SK-N-MC (cell line): ENCODE measurements around the gene RFXANK.
"Not testable (repeated sequence)": the region's sequence is repeated elsewhere in the genome, so short reads cannot be mapped to it uniquely, and the experiment has no call there.

ENCODE experiments used
- DNase-seq: peaks from one replicate; pipeline ENCODE4 v3.0.0-alpha.2; 2011; ENCODE audit warnings: low read depth, low spot score
- H3K27ac ChIP-seq: fragments of 200-600 bp; sonication (generic); 2 replicates; pipeline ENCODE4 v1.5.1; 2016; ENCODE audit warnings: mixed run types
- H3K36me3 ChIP-seq: fragments of 200-600 bp; sonication (generic); 2 replicates; pipeline ENCODE4 v1.6.1; 2017; ENCODE audit warnings: antibody characterized with exemption, low read length, mixed read lengths; ENCODE audit not compliant: insufficient read depth
- H3K4me3 ChIP-seq: fragments of 200-600 bp; sonication (generic); 2 replicates; pipeline ENCODE4 v1.5.1; 2016
- H3K9ac ChIP-seq: fragments of 200-600 bp; sonication (generic); 2 replicates; pipeline ENCODE4 v1.8.0; 2017; ENCODE audit warnings: mixed run types, mixed read lengths; ENCODE audit not compliant: insufficient read length
- H3K9me3 ChIP-seq: fragments of 200-600 bp; sonication (generic); 2 replicates; pipeline ENCODE4 v1.6.1; 2017; ENCODE audit warnings: low read depth, mild to moderate bottlenecking, antibody characterized with exemption, low read length, moderate library complexity, mixed read lengths
- EZH2 ChIP-seq: fragments of 200-600 bp; sonication (generic); IDR thresholded peaks from one replicate; pipeline ENCODE4 v1.6.1; 2017; ENCODE audit warnings: antibody characterized with exemption
- FOXP2 ChIP-seq: optimal IDR thresholded peaks from 2 replicates; pipeline ENCODE3; 2011; ENCODE audit warnings: mild to moderate bottlenecking, moderate library complexity; ENCODE audit not compliant: insufficient read depth; ENCODE audit errors: extremely low read length, control extremely low read depth
- POLR2AphosphoS5 ChIP-seq: IDR thresholded peaks from 2 replicates; pipeline ENCODE4 v1.6.1; 2012; ENCODE audit warnings: mild to moderate bottlenecking, low read depth, low read length, borderline replicate concordance

Gene RFXANK

DNA sequence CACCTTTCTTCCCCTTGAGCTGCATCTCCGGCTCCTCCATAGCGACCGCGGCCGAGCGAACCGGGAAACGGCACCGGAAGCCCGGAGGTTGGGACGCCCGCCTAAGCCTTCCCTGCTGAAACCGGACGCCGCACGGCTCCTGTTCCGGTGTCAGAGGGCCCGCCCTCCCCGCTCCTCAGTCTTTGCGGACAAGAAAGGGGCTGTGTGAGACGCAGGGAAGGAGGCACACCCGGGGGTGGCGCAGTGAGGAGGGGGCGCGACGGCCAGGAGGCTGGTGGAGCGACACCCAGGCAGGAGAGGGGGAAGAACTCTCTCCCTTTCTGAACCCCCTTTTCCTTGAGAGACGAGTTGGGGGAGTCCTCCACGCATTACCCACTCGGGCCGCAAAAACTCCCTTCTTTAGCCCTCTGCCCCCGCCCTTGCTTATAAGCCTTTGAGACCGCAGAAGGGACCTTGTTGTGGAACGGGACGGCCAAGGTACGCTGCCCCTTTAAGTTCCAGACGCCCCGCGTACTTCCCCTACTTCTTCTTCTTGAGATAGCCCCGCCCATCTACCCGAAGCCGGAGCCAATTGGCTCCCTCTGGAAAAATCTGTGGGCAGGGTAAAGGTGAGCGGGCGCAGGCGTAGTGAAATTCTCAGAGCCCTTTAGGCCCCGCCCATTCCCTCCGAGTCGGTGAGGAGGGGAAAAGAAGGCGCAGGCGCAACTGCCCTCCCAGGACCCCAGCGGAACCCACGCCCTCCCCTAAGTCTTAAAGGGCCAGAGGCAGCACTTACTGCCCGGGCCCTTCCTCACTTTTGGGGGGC lies at the start of gene RFXANK, which contains the start of gene BORCS8:
RFXANK (plus strand) TSS at position 181 of the 805 bp plus-strand sequence. CDS start 1,689 bp downstream, outside the sequence.
BORCS8 (minus strand) TSS at position 75 of the 805 bp plus-strand sequence; CDS start at position 40, 35 bp downstream.
- H3K4me3 ChIP-seq = peak within 1 kb of the TSS; percentile 91
- peak within 1 kb of the TSS; percentile 95 for H3K9ac ChIP-seq
- TF ChIP-seq POLR2AphosphoS5 (peak; percentile 86), FOXP2 (no peak)
- peaks cover 6% of the 10 kb centered on the region; the same call in 1 of the 2 replicates for H3K36me3 ChIP-seq
- peak; percentile 98 for DNase-seq
- peak within 1 kb of the TSS; percentile 97 for H3K27ac ChIP-seq
- no peaks in the 10 kb centered on the region for H3K9me3 ChIP-seq

GRCh38 chr19:19142347-19142746 lies 49.7 kb upstream of the RFXANK start:
- no peak overlapping the region for H3K4me3 ChIP-seq
- no peak for TF ChIP-seq POLR2AphosphoS5
- no peak for TF ChIP-seq FOXP2
- TF ChIP-seq EZH2 = no peak
- no peaks in the 10 kb centered on the region for H3K9me3 ChIP-seq
- no peak overlapping the region for H3K9ac ChIP-seq
- DNase-seq = no peak
- H3K36me3 ChIP-seq = no peaks in the 10 kb centered on the region
- no peak overlapping the region for H3K27ac ChIP-seq

- H3K36me3 ChIP-seq = no peaks in the 10 kb centered on the region
- no peaks in the 10 kb centered on the region for H3K9me3 ChIP-seq
- no peak overlapping the region for H3K9ac ChIP-seq
- no peak overlapping the region for H3K27ac ChIP-seq
- H3K4me3 ChIP-seq = no peak overlapping the region
- DNase-seq = no peak
- TF ChIP-seq EZH2 = no peak
- no peak for TF ChIP-seq FOXP2
- no peak for TF ChIP-seq POLR2AphosphoS5
These were observed 46.8 kb upstream of the RFXANK start for GRCh38 chr19:19145281-19145680.

DNA sequence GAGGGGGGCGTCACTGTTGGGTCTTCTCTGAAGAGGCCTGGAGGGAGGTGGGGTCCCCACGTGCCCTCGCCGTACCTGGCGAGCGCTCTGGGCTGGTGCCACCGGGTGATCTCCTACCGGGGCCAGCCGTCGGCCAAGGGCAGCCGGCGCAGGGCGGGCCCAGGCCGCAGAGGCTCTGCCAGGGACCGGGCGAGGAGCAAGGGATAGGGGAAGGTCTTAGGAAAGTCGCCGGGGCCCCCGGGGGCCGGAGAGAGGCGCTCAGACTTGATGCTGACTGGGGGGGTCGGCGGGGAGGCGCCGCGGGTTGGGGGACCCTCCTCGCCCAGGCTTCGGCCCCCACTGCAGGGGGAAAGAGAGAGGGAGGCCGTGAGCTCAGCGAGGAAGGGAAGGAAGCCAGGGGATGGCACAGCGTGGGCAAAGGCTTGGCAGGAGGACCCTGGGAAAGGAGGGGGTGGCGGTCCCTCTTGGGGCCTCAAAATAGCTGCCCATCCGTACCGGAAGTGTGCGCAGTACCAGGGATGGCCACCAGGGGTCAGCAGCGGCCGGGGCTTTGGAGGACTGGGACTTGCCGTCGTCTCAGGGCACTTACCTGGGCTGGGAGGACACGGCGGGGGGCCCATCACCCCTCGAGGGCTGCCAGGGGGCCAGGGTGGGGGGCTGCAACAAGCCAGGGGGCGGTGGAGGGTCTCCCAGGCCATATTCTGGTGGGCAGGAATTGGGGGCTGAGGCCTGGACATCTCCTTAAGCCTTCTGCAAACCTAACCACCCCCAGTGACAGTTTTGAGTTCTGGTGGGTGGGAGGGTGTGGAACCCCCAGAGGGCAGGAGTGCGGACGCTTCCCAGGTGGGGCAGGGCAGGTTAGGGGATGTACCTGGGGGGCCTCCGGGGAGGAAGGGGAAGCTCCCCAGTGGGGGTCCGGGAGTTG lies 46.1 kb upstream of the RFXANK start:
- TF ChIP-seq POLR2AphosphoS5 (no peak), FOXP2 (no peak), EZH2 (no peak)
- no peak for DNase-seq
- Histone ChIP-seq H3K4me3 (no peak overlapping the region), H3K36me3 (no peaks in the 10 kb centered on the region), H3K27ac (no peak overlapping the region), H3K9ac (no peak overlapping the region), H3K9me3 (no peaks in the 10 kb centered on the region)

GRCh38 chr19:19146865-19147264 lies 45.2 kb upstream of the RFXANK start:
- no peak overlapping the region for H3K27ac ChIP-seq
- DNase-seq = no peak
- no peaks in the 10 kb centered on the region for H3K9me3 ChIP-seq
- TF ChIP-seq FOXP2 (no peak), EZH2 (no peak), POLR2AphosphoS5 (no peak)
- H3K36me3 ChIP-seq = no peaks in the 10 kb centered on the region
- H3K9ac ChIP-seq = no peak overlapping the region
- H3K4me3 ChIP-seq = no peak overlapping the region

- no peak overlapping the region for H3K9ac ChIP-seq
- no peak overlapping the region for H3K4me3 ChIP-seq
- no peaks in the 10 kb centered on the region for H3K36me3 ChIP-seq
- DNase-seq = no peak
- H3K9me3 ChIP-seq = no peaks in the 10 kb centered on the region
- no peak for TF ChIP-seq EZH2
- H3K27ac ChIP-seq = no peak overlapping the region
These were observed 44.7 kb upstream of the RFXANK start for GRCh38 chr19:19147344-19147743.

DNA sequence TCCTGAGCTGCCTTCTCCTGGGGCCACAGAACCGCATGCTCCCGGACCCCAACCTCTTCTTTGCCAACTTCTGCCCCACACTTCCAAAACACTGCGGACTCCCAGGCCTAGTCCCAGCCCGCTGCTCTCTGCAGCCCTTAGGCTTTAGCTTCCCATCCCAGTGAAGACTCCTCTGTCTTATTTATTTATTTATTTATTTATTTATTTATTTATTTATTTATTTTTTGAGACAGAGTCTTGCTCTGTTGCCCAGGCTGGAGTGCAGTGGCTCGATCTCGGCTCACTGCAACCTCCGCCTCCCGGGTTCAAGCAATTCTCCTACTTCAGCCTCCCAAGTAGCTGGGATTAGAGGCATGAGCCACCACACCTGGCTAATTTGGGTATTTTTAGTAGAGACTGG lies 43.6 kb upstream of the RFXANK start:
- not testable (repeated sequence) for H3K27ac ChIP-seq, DNase-seq, H3K36me3 ChIP-seq, H3K4me3 ChIP-seq, H3K9me3 ChIP-seq, H3K9ac ChIP-seq

DNA sequence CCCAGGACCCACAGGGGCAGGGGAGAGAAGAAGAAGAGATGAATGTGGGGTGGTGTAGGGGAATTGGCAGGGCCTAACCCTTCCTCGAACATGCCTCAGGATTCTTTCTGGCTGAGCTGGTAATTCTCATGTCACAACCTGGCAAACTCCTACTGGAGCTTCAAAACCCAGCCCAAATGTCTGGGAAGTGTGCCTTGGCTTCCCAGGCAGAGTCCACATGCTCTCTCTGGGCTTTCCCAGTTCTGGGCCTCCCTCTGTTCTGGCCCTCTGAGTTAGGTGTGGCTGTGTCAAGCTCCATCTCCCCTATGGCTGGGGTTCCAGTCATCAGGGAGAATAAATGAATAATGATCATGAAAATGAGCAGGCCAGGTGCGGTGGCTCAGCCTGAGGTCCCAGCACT lies 42.6 kb upstream of the RFXANK start:
- no peak overlapping the region for H3K4me3 ChIP-seq
- no peaks in the 10 kb centered on the region for H3K36me3 ChIP-seq
- no peaks in the 10 kb centered on the region for H3K9me3 ChIP-seq
- no peak for DNase-seq
- no peak overlapping the region for H3K9ac ChIP-seq
- H3K27ac ChIP-seq = no peak overlapping the region
- TF ChIP-seq EZH2 = no peak
- no peak for TF ChIP-seq FOXP2
- no peak for TF ChIP-seq POLR2AphosphoS5

- Histone ChIP-seq H3K4me3 (no peak overlapping the region), H3K9me3 (no peaks in the 10 kb centered on the region), H3K36me3 (no peaks in the 10 kb centered on the region), H3K9ac (no peak overlapping the region), H3K27ac (no peak overlapping the region)
- no peak for DNase-seq
- TF ChIP-seq FOXP2 = no peak
- TF ChIP-seq POLR2AphosphoS5 = no peak
- TF ChIP-seq EZH2 = no peak
These were observed 40.6 kb upstream of the RFXANK start for GRCh38 chr19:19151418-19151817.
